Endothelial cell of umbilical vein (primary cell): ENCODE results near the gene SDE2.

Experiments used
- CTCF ChIP-seq, 2 donors: IDR thresholded peaks; 1 replicate in 1 of 2; 2 replicates in 1 of 2; pipeline ENCODE4 v1.5.1; 2011; ENCODE audit warnings: low read length in 2 of 2, mild to moderate bottlenecking in 2 of 2, moderate library complexity in 2 of 2, control low read depth in 1 of 2, inconsistent platforms in 1 of 2, low read depth in 1 of 2; ENCODE audit not compliant: insufficient read depth in 1 of 2; ENCODE audit errors: extremely low read depth in 1 of 2
- EZH2 ChIP-seq: IDR thresholded peaks from 2 replicates; pipeline ENCODE4 v1.6.1; 2012; ENCODE audit warnings: borderline replicate concordance, low read depth, mild to moderate bottlenecking, moderate library complexity, low read length, inconsistent platforms; ENCODE audit not compliant: severe bottlenecking
- FOS ChIP-seq: IDR thresholded peaks from 2 replicates; pipeline ENCODE4 v1.6.1; 2011; ENCODE audit warnings: mild to moderate bottlenecking, low read length, moderate library complexity, borderline replicate concordance; ENCODE audit not compliant: insufficient read depth
- GATA2 ChIP-seq: IDR thresholded peaks from 2 replicates; pipeline ENCODE4 v1.7.0; 2011; ENCODE audit warnings: low read depth, mild to moderate bottlenecking, moderate library complexity, mixed read lengths, low read length; ENCODE audit not compliant: insufficient read length, insufficient read depth
- JUN ChIP-seq: IDR thresholded peaks from 2 replicates; pipeline ENCODE4 v1.6.1; 2011; ENCODE audit warnings: borderline replicate concordance, low read depth; ENCODE audit not compliant: insufficient read length, insufficient read depth
- MAX ChIP-seq: IDR thresholded peaks from 2 replicates; pipeline ENCODE4 v1.6.1; 2011; ENCODE audit not compliant: insufficient read depth, insufficient read length
- MYC ChIP-seq: IDR thresholded peaks from one replicate; pipeline ENCODE4 v1.6.1; 2011; ENCODE audit warnings: mild to moderate bottlenecking, low read depth, low read length
- POLR2A ChIP-seq: IDR thresholded peaks from 2 replicates; pipeline ENCODE4 v1.6.1; 2012; ENCODE audit warnings: low read depth, mild to moderate bottlenecking, control low read depth, low read length
- POLR2AphosphoS5 ChIP-seq: IDR thresholded peaks from 2 replicates; pipeline ENCODE4 v1.6.1; 2012; ENCODE audit warnings: low read depth, mild to moderate bottlenecking, control low read depth, low read length, moderate library complexity; ENCODE audit not compliant: insufficient read depth

- no peak for TF ChIP-seq POLR2AphosphoS5
- no peak for TF ChIP-seq CTCF (IDR thresholded peaks at IDR 0.05; ENCODE audit: extremely low read depth in 1 of 2, insufficient read depth in 1 of 2, low read depth in 1 of 2, low read length in 2 of 2)
- TF ChIP-seq EZH2 = no peak
- TF ChIP-seq POLR2A = no peak
- TF ChIP-seq FOS = no peak
- no peak for TF ChIP-seq GATA2
- TF ChIP-seq MYC = no peak
- no peak for TF ChIP-seq MAX
- no peak for TF ChIP-seq JUN
Observed at GRCh38 chr1:225940385-225941151, 58.6 kb downstream of the SDE2 start.
